CD4-positive, alpha-beta T cell treated with Interleukin-17A for 4 hours (primary cell): ENCODE results near the gene UBR3.
"Not testable (repeated sequence)": the region's sequence is repeated elsewhere in the genome, so short reads cannot be mapped to it uniquely, and the experiment has no call there.

ENCODE experiments used
- DNase-seq: peaks from one replicate; pipeline ENCODE4 v3.0.0-alpha.2; 2020; ENCODE audit warnings: mixed read lengths

UBR3 gene

GRCh38 chr2:170121689-170122088, 294.4 kb downstream of the UBR3 start:
- no peak for DNase-seq

GRCh38 chr2:170122883-170123547, 295.8 kb downstream of the UBR3 start:
- DNase-seq: no peak

- DNase-seq: no peak
These were observed 296.3 kb downstream of the UBR3 start for GRCh38 chr2:170123593-170123992.

- not testable (repeated sequence) for DNase-seq
These were observed 299.0 kb downstream of the UBR3 start for GRCh38 chr2:170126138-170126728.
